ENCODE data around the gene SORCS2.

SORCS2 gene

GRCh38 chr4:7369511-7369910 is 177.2 kb downstream of the SORCS2 start:
- CTCF ChIA-PET, result interaction anchor here (1.9 kb wide), 1 partner anchor 34 kb away, joined by 5 read pairs; no protein-coding TSS in a partner anchor
- Histone ChIP-seq H3K4me3 (ENCODE audit: low read depth, low read length) (no peak overlapping the region), H3K27ac (ENCODE audit: extremely low read depth, low read depth, low read length) (no peak overlapping the region), H3K4me1 (ENCODE audit: control insufficient read depth, insufficient read depth, low read length) (no peaks in the 10 kb centered on the region), H3K36me3 (ENCODE audit: control insufficient read depth in 2 of 2, insufficient read depth in 1 of 2, low read length in 2 of 2) (no peaks in the 10 kb centered on the region), H3K9me3 (ENCODE audit: control insufficient read depth, insufficient read depth, low read depth, low read length) (no peaks in the 10 kb centered on the region)
- POLR2A ChIA-PET, result no interaction called here
- TF ChIP-seq ZNF585B (tag by site-specific recombination; IDR thresholded peaks at IDR 0.05), result no peak
- TF ChIP-seq CTCF (tag by site-specific recombination; IDR thresholded peaks at IDR 0.05), result no peak
- TF ChIP-seq GLI4 (tag by site-specific recombination; IDR thresholded peaks at IDR 0.05), result no peak
- TF ChIP-seq ZBTB48 (tag by site-specific recombination; IDR thresholded peaks at IDR 0.05), result no peak
- no peak for TF ChIP-seq ZNF416 (tag by site-specific recombination; IDR thresholded peaks at IDR 0.05)
- TF ChIP-seq HOXD13 (CRISPR knock-in tag; IDR thresholded peaks at IDR 0.05; ENCODE audit: borderline replicate concordance), result no peak
- TF ChIP-seq, protein P1, sequence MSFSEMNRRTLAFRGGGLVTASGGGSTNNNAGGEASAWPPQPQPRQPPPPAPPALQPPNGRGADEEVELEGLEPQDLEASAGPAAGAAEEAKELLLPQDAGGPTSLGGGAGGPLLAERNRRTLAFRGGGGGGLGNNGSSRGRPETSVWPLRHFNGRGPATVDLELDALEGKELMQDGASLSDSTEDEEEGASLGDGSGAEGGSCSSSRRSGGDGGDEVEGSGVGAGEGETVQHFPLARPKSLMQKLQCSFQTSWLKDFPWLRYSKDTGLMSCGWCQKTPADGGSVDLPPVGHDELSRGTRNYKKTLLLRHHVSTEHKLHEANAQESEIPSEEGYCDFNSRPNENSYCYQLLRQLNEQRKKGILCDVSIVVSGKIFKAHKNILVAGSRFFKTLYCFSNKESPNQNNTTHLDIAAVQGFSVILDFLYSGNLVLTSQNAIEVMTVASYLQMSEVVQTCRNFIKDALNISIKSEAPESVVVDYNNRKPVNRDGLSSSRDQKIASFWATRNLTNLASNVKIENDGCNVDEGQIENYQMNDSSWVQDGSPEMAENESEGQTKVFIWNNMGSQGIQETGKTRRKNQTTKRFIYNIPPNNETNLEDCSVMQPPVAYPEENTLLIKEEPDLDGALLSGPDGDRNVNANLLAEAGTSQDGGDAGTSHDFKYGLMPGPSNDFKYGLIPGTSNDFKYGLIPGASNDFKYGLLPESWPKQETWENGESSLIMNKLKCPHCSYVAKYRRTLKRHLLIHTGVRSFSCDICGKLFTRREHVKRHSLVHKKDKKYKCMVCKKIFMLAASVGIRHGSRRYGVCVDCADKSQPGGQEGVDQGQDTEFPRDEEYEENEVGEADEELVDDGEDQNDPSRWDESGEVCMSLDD (tag by site-specific recombination; IDR thresholded peaks at IDR 0.05), result no peak
- TF ChIP-seq ZNF211 (tag by site-specific recombination; IDR thresholded peaks at IDR 0.05; ENCODE audit: low read depth), result no peak
- TF ChIP-seq SALL2 (tag by site-specific recombination; IDR thresholded peaks at IDR 0.05; ENCODE audit: borderline replicate concordance), result no peak
- TF ChIP-seq ZNF513 (tag by site-specific recombination; IDR thresholded peaks at IDR 0.05), result no peak
- TF ChIP-seq ZNF155 (tag by site-specific recombination; IDR thresholded peaks at IDR 0.05), result no peak

- H3K36me3 ChIP-seq (ENCODE audit: control insufficient read depth in 2 of 2, insufficient read depth in 1 of 2, low read length in 2 of 2), result no peaks in the 10 kb centered on the region
- H3K4me3 ChIP-seq (ENCODE audit: low read depth, low read length), result no peak overlapping the region
- CTCF ChIA-PET, result interaction anchor here (1.9 kb wide), 1 partner anchor 35 kb away, joined by 5 read pairs; no protein-coding TSS in a partner anchor
- H3K9me3 ChIP-seq (ENCODE audit: control insufficient read depth, insufficient read depth, low read depth, low read length), result no peaks in the 10 kb centered on the region
- no peaks in the 10 kb centered on the region for H3K4me1 ChIP-seq (ENCODE audit: control insufficient read depth, insufficient read depth, low read length)
- TF ChIP-seq ZSCAN30 (tag by site-specific recombination; IDR thresholded peaks at IDR 0.05) (no peak), ZNF610 (tag by site-specific recombination; IDR thresholded peaks at IDR 0.05; ENCODE audit: borderline replicate concordance) (no peak), REPIN1 (tag by site-specific recombination; IDR thresholded peaks at IDR 0.05; ENCODE audit: low read depth) (no peak), ZNF837 (tag by site-specific recombination; IDR thresholded peaks at IDR 0.05) (no peak), ZBTB21 (tag by site-specific recombination; IDR thresholded peaks at IDR 0.05) (no peak), ZNF132 (tag by site-specific recombination; IDR thresholded peaks at IDR 0.05; ENCODE audit: borderline replicate concordance) (no peak), FEZF1 (tag by site-specific recombination; IDR thresholded peaks at IDR 0.05) (no peak), ZNF501 (tag by site-specific recombination; IDR thresholded peaks at IDR 0.05) (no peak), SETDB1 (IDR thresholded peaks at IDR 0.05; ENCODE audit: insufficient read length, low read length) (no peak), ZNF16 (tag by site-specific recombination; IDR thresholded peaks at IDR 0.05; ENCODE audit: low read depth) (no peak), ZNF169 (tag by site-specific recombination; IDR thresholded peaks at IDR 0.05) (no peak), ZNF560 (tag by site-specific recombination; IDR thresholded peaks at IDR 0.05; ENCODE audit: borderline replicate concordance) (no peak)
- no peak overlapping the region for H3K27ac ChIP-seq (ENCODE audit: extremely low read depth, low read depth, low read length)
- POLR2A ChIA-PET, result no interaction called here
Measured at GRCh38 chr4:7370038-7370437, 177.7 kb downstream of the SORCS2 start.

All from HEK293 (cell line).